Activated CD4-positive, alpha-beta memory T cell treated with anti-CD3 and anti-CD28 coated beads for 36 hours (primary cell): ENCODE data around the gene FZD10. TPM values are rescaled to one million over a fixed set of nuclear protein-coding genes. Genes with fewer than 3 reads are reported as not detected.
A peak's percentile ranks its signal among the peaks of the same experiment; 100 is the strongest.

Experiments
- CTCF ChIA-PET: fragments of 350-600 bp; sonication (Branson Sonifier 250); formaldehyde crosslinking; loops from one replicate; lab custom pipeline; 2021; ENCODE audit warnings: antibody characterized with exemption, inconsistent platforms; lab: Charles Lee
- POLR2A ChIA-PET: fragments of 350-600 bp; sonication (Branson Sonifier 250); formaldehyde crosslinking; loops from one replicate; lab custom pipeline; 2021; ENCODE audit warnings: antibody characterized with exemption; lab: Charles Lee
- DNase-seq: peaks from one replicate; pipeline ENCODE4 v3.0.0-alpha.2; 2020
- H3K27ac Mint-ChIP-seq: one replicate; pipeline ENCODE4 v1.8.0; 2021; ENCODE audit warnings: mixed read lengths
- H3K27me3 Mint-ChIP-seq: one replicate; pipeline ENCODE4 v1.8.0; 2021; ENCODE audit warnings: mixed read lengths
- H3K36me3 Mint-ChIP-seq: one replicate; pipeline ENCODE4 v1.8.0; 2021; ENCODE audit warnings: mixed read lengths
- H3K4me1 Mint-ChIP-seq: one replicate; pipeline ENCODE4 v1.8.0; 2021; ENCODE audit warnings: low read depth, mixed read lengths
- H3K4me3 Mint-ChIP-seq: one replicate; pipeline ENCODE4 v1.8.0; 2021; ENCODE audit warnings: mild to moderate bottlenecking, mixed read lengths
- H3K9me3 Mint-ChIP-seq: one replicate; pipeline ENCODE4 v1.8.0; 2021; ENCODE audit warnings: mixed read lengths
- intact Hi-C: fragments of 100-400 bp; cut with micrococcal nuclease; formaldehyde crosslinking; loops from one replicate; pipeline ENCODE4 v1.15.1; 2023
- total RNA-seq, 2 experiments: library from RNA; stranded (reverse); gene quantifications; one replicate each; pipeline ENCODE4 v1.2.3, GENCODE V29; 2021

Gene FZD10, protein sequence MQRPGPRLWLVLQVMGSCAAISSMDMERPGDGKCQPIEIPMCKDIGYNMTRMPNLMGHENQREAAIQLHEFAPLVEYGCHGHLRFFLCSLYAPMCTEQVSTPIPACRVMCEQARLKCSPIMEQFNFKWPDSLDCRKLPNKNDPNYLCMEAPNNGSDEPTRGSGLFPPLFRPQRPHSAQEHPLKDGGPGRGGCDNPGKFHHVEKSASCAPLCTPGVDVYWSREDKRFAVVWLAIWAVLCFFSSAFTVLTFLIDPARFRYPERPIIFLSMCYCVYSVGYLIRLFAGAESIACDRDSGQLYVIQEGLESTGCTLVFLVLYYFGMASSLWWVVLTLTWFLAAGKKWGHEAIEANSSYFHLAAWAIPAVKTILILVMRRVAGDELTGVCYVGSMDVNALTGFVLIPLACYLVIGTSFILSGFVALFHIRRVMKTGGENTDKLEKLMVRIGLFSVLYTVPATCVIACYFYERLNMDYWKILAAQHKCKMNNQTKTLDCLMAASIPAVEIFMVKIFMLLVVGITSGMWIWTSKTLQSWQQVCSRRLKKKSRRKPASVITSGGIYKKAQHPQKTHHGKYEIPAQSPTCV
- not detected for total RNA-seq

- Mint-ChIP-seq H3K36me3 (peaks cover 4% of the 10 kb centered on the region), H3K4me1 (peaks cover 2% of the 10 kb centered on the region), H3K4me3 (peak within 1 kb of the TSS; percentile 51), H3K27ac (no peak within 1 kb of the TSS), H3K9me3 (no peaks in the 10 kb centered on the region), H3K27me3 (peaks cover 37% of the 10 kb centered on the region)
- intact Hi-C loops, result no loop called here
- DNase-seq, result peak; percentile 22
- ChIA-PET POLR2A (no interaction called here), CTCF (no interaction called here)
Observed at GRCh38 chr12:130162267-130162666, at the start of gene FZD10. Gene FZD10, plus strand, starts transcription at chr12:130162464. Its CDS starts 479 bp downstream, at chr12:130162943.

DNA sequence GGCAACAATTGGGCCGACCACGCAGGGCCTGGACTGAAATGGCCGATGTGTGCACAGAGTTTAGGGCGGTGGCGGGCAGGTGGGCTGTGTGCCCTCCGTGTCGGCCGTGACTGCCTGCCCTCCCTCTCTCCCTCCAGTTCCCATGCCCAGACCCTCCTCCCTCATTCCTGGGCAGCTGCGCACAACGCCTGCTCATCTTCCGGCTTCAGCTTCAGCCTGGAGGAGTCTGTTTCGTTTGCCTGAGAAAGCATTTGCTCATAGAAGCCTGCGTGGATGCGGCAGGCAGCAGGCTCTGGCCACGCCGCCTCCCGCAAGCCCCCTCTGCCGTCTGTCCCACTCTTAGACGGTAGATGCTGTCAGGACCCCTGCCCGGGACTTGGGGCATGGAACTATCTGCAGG, 47.3 kb upstream of the FZD10 start:
- no peaks in the 10 kb centered on the region for H3K36me3 Mint-ChIP-seq
- H3K9me3 Mint-ChIP-seq, result no peaks in the 10 kb centered on the region
- H3K27me3 Mint-ChIP-seq, result no peaks in the 10 kb centered on the region
- CTCF ChIA-PET, result no interaction called here
- POLR2A ChIA-PET, result no interaction called here
- H3K27ac Mint-ChIP-seq, result no peak overlapping the region
- DNase-seq, result no peak
- intact Hi-C loops, result no loop called here
- no peaks in the 10 kb centered on the region for H3K4me1 Mint-ChIP-seq
- H3K4me3 Mint-ChIP-seq, result no peak overlapping the region

GRCh38 chr12:130115646-130116045, 46.6 kb upstream of the FZD10 start:
- Mint-ChIP-seq H3K4me3 (no peak overlapping the region), H3K27ac (no peak overlapping the region), H3K27me3 (no peaks in the 10 kb centered on the region), H3K9me3 (no peaks in the 10 kb centered on the region), H3K4me1 (no peaks in the 10 kb centered on the region), H3K36me3 (no peaks in the 10 kb centered on the region)
- intact Hi-C loops, result no loop called here
- POLR2A ChIA-PET, result no interaction called here
- DNase-seq, result no peak
- CTCF ChIA-PET, result no interaction called here

DNA sequence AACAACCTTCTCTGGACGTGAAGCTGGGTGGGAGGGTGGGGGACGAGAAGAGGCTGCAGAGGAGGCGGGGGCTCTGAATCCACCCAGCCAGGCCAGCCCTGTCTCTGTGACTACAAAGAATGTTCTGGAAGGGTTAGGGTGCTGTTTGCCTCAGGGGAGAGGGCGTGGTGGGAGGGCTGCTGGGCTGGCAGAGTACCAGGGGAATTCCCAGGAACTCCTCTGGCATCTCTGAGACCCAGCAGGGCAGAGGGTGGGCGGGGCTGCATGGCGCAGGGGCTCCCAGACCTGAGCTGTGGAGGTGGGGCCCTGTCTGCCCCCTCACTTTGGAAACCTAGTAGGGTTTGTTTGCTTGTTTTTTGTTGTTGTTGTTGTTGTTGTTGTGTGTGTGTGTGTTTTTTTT, 45.5 kb upstream of the FZD10 start:
- DNase-seq, result no peak
- Mint-ChIP-seq H3K27me3 (no peaks in the 10 kb centered on the region), H3K27ac (no peak overlapping the region), H3K9me3 (no peaks in the 10 kb centered on the region), H3K36me3 (no peaks in the 10 kb centered on the region), H3K4me3 (no peak overlapping the region), H3K4me1 (no peaks in the 10 kb centered on the region)
- CTCF ChIA-PET, result no interaction called here
- POLR2A ChIA-PET, result no interaction called here
- intact Hi-C loops, result no loop called here

DNA sequence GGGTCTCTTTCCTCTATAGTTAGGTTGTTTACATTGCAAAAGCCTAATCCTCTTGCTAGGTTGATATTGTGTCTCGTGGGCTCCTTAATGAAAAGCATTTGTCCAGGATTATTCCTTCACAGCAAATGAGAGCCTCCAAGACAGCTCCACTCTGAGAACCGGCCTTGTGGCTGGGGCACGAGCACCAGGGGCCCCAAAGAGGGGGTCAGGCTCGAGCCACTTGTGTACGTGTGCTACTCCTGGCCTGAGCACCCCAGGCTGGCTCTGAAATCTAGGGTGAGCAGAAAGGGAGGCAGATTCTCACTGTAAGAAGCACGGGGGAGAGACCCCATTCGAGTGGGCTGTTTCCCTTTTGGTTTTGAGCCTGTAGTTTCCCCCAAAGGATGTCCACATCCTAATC, 45.0 kb upstream of the FZD10 start:
- H3K27ac Mint-ChIP-seq, result no peak overlapping the region
- H3K4me3 Mint-ChIP-seq, result no peak overlapping the region
- no peaks in the 10 kb centered on the region for H3K4me1 Mint-ChIP-seq
- ChIA-PET POLR2A (no interaction called here), CTCF (no interaction called here)
- no peaks in the 10 kb centered on the region for H3K36me3 Mint-ChIP-seq
- DNase-seq, result no peak
- no peaks in the 10 kb centered on the region for H3K9me3 Mint-ChIP-seq
- intact Hi-C loops, result no loop called here
- H3K27me3 Mint-ChIP-seq, result no peaks in the 10 kb centered on the region

DNA sequence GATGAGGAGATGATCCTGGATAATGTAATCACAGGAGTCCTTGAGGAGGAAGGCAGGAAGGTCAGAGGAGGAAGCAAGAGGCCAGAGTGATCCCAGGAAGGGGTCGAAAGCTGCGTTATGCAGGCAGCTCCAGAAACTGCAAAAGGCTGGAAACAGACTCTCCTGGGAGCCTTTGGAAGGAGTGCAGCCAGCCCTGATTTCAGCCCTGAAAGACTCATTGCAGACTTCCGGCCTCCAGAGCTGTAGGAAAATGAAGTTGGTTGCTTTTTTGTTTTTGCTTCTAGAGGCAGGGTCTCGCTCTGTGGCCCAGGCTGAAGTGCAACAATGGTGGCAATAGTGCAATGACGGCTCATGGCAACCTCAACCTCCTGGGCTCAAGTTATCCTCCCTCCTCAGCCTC, 44.6 kb upstream of the FZD10 start:
- ChIA-PET CTCF (no interaction called here), POLR2A (no interaction called here)
- intact Hi-C loops, result no loop called here
- H3K27ac Mint-ChIP-seq, result no peak overlapping the region
- no peaks in the 10 kb centered on the region for H3K9me3 Mint-ChIP-seq
- no peaks in the 10 kb centered on the region for H3K27me3 Mint-ChIP-seq
- no peak overlapping the region for H3K4me3 Mint-ChIP-seq
- no peaks in the 10 kb centered on the region for H3K36me3 Mint-ChIP-seq
- H3K4me1 Mint-ChIP-seq, result no peaks in the 10 kb centered on the region
- no peak for DNase-seq

- Mint-ChIP-seq H3K9me3 (no peaks in the 10 kb centered on the region), H3K4me1 (no peaks in the 10 kb centered on the region), H3K36me3 (no peaks in the 10 kb centered on the region), H3K4me3 (no peak overlapping the region), H3K27ac (no peak overlapping the region), H3K27me3 (no peaks in the 10 kb centered on the region)
- intact Hi-C loops, result no loop called here
- ChIA-PET POLR2A (no interaction called here), CTCF (no interaction called here)
- no peak for DNase-seq
Observed at GRCh38 chr12:130118181-130118580, 44.1 kb upstream of the FZD10 start.

DNA sequence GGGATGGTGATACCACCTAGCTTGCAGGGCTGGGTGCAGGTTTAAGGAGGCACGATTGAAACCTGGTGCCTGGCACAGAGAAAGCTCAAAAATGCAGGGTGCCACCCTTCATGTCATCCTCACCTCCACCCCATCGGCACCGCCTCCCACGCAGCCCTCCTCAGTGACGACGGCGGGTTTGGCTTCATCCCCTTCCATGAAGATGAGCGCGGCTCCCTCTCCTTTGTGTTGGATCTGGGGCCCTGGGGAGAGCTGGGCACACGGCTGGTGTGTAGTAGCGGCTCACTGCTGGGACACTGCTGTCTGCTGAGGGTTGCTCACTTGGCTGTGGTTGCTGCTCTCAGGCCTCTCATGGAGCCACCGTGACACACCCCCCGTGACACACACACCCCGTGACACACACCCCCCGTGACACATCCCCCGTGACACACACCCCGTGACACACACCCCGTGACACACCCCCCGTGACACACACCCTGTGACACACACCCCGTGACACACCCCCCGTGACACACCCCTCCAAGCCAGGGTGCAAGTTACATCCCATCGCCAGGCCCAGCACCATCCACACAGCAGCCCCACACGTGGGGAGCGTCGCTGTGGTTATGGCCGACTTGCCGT, 42.9 kb upstream of the FZD10 start:
- POLR2A ChIA-PET, result interaction anchor here (0.5 kb wide), 1 partner anchor 543 kb away, joined by 4 read pairs; no protein-coding TSS in a partner anchor
- Mint-ChIP-seq H3K36me3 (no peaks in the 10 kb centered on the region), H3K4me3 (no peak overlapping the region), H3K27ac (no peak overlapping the region), H3K27me3 (no peaks in the 10 kb centered on the region), H3K9me3 (no peaks in the 10 kb centered on the region), H3K4me1 (no peaks in the 10 kb centered on the region)
- CTCF ChIA-PET, result no interaction called here
- no peak for DNase-seq
- intact Hi-C loops, result no loop called here

DNA sequence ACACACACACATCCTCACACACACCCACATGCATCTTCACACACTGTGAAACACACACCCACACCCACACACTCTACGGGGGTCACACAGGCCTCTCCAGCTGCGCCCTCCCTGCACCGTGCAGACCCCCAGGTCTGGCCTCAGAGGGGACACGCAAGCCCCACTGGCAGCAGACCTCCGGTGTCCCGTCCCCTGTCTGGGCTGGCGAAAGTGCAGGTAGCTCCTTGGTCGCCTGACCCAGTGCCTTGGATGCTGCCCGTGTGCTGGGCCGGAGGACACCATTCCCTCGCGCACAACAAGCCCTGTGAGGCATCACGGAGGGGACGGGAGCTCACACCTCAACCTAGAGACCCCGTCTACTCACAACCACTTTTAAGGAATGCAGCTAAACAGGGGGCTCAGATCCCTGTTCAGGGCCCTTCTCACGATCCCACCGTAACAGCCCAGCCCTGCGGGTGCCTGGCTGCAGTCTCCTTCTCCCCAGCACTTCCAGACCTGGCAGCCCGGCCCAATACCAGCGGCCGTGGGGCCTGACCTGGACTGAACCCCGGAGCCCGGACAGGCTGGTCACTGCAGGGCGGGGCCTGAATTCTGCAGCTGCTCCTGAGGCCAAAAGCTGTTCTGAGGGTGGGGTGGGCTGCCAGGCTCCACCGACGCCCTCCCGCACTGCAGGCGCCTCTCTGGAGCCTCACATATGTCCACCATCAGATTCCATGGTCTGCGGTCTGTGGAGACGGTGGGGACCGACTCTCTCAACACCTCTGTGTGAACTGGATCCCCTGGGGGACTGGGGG, 42.1 kb upstream of the FZD10 start:
- CTCF ChIA-PET, result no interaction called here

GRCh38 chr12:130121226-130122000, 40.9 kb upstream of the FZD10 start:
- Mint-ChIP-seq H3K27me3 (no peaks in the 10 kb centered on the region), H3K4me3 (no peak overlapping the region), H3K27ac (no peak overlapping the region), H3K36me3 (no peaks in the 10 kb centered on the region), H3K9me3 (no peaks in the 10 kb centered on the region), H3K4me1 (no peaks in the 10 kb centered on the region)
- intact Hi-C loops, result no loop called here
- ChIA-PET CTCF (no interaction called here), POLR2A (no interaction called here)
- DNase-seq, result no peak

More for the DNA sequence above, 42.1 kb upstream of the FZD10 start:
- Mint-ChIP-seq H3K4me3 (no peak overlapping the region), H3K27me3 (no peaks in the 10 kb centered on the region), H3K9me3 (no peaks in the 10 kb centered on the region), H3K27ac (no peak overlapping the region), H3K36me3 (no peaks in the 10 kb centered on the region), H3K4me1 (no peaks in the 10 kb centered on the region)
- POLR2A ChIA-PET, result no interaction called here
- no peak for DNase-seq
- intact Hi-C loops, result no loop called here

DNA sequence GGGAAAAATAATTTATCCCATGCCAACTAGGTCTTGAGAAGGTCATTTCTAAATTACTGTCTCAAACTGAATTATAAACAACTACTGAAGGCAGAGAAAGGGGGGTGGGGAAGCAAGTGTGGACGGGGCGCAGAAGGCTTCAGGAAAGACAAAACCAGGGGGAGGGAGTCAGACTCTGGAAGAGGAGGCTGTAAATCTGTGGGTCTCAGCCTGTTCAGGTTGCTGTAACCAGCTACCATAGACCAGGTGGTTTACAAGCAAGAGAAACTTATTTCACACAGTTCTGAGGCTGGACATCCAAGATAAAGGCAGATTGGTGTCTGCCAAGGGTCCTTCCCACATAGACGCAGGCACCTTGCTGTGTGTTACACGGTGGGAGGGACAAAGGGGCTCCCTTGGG, 39.9 kb upstream of the FZD10 start:
- no peaks in the 10 kb centered on the region for H3K27me3 Mint-ChIP-seq
- ChIA-PET CTCF (no interaction called here), POLR2A (no interaction called here)
- H3K36me3 Mint-ChIP-seq, result no peaks in the 10 kb centered on the region
- intact Hi-C loops, result no loop called here
- H3K9me3 Mint-ChIP-seq, result no peaks in the 10 kb centered on the region
- DNase-seq, result no peak
- no peak overlapping the region for H3K27ac Mint-ChIP-seq
- no peaks in the 10 kb centered on the region for H3K4me1 Mint-ChIP-seq
- H3K4me3 Mint-ChIP-seq, result no peak overlapping the region

GRCh38 chr12:130124106-130124505, 38.2 kb upstream of the FZD10 start:
- ChIA-PET POLR2A (no interaction called here), CTCF (no interaction called here)
- Mint-ChIP-seq H3K27ac (no peak overlapping the region), H3K4me1 (no peaks in the 10 kb centered on the region), H3K9me3 (no peaks in the 10 kb centered on the region), H3K4me3 (no peak overlapping the region), H3K36me3 (no peaks in the 10 kb centered on the region), H3K27me3 (no peaks in the 10 kb centered on the region)
- no peak for DNase-seq
- intact Hi-C loops, result no loop called here
